ENCODE data around the gene TMEM52.
"Not testable (repeated sequence)": the region's sequence is repeated elsewhere in the genome, so short reads cannot be mapped to it uniquely, and the experiment has no call there.

The TMEM52 gene

GRCh38 chr1:1945782-1946393, 26.8 kb upstream of the TMEM52 start:
- no peak for DNase-seq (ENCODE audit: low read depth)

GRCh38 chr1:1943834-1944570, 24.9 kb upstream of the TMEM52 start:
- DNase-seq (ENCODE audit: low read depth), result peak; percentile 35

- DNase-seq (ENCODE audit: low read depth), result no peak
Measured at GRCh38 chr1:1942753-1943656, 23.9 kb upstream of the TMEM52 start.

GRCh38 chr1:1941868-1942752, 23.0 kb upstream of the TMEM52 start:
- no peak for DNase-seq (ENCODE audit: low read depth)

DNA sequence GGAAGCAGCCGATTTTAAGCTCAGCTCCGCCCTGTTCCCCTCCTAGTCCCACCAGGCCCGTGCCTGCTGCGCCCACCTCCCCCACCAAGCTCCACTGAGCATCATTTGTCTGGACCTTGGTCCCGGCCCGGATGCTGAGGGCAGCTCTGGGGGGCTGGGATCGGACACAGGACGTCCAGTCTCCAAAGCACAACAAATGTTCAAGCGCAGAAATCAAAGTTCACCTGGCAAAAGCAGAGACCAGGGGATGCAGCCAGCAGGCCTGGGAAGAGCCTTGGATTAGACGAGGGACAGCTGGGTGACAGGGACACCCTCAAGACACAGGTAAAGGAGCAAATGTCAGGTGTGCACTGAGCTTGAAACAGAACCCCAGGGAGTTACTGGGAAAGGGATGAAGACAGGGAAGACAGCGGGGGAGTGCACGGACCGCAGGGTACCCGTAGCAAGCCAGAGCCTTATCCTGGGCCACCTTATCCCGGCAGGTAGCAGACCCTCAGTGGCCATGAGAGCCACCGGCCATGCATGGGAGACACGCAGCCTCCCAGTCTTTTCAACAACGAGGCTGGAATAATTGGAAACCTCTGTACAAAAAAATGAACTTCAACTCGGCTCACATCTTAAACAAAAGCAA, 22.2 kb upstream of the TMEM52 start:
- no peak for DNase-seq (ENCODE audit: low read depth)

DNA sequence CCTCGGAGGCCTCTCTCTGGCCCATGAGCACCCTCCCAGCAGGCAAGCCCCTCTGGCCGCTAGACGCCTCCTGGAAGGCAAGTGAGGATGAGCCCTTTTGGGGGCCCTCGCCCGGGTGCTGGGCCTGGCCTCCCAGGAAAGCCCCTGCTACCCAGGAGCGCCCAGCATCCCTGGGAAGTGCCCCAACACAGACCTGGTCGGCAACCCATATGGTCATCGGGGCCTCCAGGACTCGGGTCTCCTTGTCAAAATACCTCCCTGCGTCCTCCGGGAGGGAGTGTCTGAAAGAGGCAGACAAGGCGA, 21.0 kb upstream of the TMEM52 start:
- DNase-seq (ENCODE audit: low read depth), result no peak

DNA sequence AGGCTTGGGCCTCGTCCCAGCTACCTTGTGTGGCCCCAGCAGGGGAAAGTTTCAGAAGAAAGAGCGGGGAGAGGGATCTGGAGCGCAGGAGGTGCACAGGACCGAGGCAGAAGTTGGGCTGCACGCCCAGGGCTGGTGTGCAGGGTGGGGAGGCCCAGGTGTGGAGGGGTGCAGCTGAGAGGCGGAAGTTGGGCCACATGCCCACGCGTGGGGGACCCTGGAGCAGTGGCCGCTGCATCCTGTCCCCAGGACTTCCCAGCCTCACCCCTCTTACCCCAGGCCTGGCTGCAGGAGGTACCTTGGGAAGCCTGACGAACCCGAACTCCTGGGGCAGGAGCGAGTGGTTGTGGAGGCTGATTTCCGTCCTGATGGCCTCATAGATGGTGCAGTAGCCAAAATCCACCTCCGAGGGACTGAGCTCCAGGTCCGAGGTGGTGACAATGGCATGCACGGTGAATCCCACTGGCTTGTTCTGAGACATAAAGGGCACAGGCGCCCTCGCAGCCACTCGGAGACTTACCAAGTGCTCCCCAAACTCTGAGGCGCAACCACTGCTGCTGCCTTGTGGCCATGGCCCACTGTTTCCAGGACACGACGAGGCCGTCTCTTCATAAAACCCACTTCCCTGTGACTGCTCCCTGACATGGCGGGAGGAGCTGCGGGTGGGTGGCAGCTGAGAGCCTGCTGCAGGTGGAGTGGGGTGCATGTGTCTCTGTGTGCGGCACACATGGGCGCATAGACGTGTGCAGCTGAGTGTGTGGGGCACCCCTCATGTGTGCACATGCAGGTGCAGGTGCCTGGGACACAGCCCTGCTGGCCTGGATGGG, 20.4 kb upstream of the TMEM52 start:
- DNase-seq (ENCODE audit: low read depth), result no peak

- no peak for DNase-seq (ENCODE audit: low read depth)
Measured at GRCh38 chr1:1938613-1939295, 19.7 kb upstream of the TMEM52 start.

DNA sequence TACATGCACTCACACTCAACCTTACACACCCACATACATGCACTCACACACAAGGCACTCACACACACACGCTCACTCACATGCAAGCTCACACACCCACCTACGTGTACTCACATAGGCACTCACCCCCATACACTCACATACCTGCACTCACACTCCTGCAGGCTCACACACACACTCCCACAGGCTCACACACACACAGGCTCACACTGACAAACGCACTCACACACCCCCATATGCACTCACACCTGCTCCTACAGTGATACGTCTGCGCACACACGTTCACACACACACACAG, 19.1 kb upstream of the TMEM52 start:
- no peak for DNase-seq (ENCODE audit: low read depth)

GRCh38 chr1:1937549-1938275, 18.6 kb upstream of the TMEM52 start:
- no peak for DNase-seq (ENCODE audit: low read depth)

DNA sequence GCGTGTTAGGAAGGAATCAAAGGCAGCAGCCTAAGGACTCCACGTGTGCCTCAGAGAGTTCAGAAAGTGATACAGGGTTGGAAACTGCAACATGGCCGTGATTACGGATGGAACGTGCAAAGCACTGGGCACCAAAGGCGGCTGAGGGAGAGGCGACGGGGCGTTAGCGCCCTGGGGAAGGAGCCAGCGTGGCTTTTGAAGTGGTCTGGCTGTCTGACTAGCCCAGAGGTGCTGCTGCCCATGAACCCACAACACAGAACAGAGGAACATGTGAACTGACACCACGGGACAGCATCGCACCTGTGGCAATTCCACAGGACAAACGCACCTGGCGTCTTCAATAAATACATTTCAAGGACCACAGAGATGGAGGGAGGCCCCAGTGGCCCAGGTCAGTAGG, 18.0 kb upstream of the TMEM52 start:
- DNase-seq (ENCODE audit: low read depth), result no peak

DNA sequence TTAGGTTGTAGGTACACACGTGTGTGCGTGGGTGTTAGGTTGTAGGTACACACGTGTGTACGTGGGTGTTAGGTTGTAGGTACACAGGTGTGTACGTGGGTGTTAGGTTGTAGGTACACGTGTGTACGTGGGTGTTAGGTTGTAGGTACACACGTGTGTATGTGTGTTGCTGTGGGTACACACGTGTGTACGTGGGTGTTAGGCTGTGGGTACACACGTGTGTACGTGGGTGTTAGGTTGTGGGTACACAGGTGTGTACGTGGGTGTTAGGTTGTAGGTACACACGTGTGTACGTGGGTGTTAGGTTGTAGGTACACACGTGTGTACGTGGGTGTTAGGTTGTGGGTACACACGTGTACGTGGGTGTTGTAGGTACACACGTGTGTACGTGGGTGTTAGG, 15.8 kb upstream of the TMEM52 start:
- DNase-seq (ENCODE audit: low read depth), result not testable (repeated sequence)

DNA sequence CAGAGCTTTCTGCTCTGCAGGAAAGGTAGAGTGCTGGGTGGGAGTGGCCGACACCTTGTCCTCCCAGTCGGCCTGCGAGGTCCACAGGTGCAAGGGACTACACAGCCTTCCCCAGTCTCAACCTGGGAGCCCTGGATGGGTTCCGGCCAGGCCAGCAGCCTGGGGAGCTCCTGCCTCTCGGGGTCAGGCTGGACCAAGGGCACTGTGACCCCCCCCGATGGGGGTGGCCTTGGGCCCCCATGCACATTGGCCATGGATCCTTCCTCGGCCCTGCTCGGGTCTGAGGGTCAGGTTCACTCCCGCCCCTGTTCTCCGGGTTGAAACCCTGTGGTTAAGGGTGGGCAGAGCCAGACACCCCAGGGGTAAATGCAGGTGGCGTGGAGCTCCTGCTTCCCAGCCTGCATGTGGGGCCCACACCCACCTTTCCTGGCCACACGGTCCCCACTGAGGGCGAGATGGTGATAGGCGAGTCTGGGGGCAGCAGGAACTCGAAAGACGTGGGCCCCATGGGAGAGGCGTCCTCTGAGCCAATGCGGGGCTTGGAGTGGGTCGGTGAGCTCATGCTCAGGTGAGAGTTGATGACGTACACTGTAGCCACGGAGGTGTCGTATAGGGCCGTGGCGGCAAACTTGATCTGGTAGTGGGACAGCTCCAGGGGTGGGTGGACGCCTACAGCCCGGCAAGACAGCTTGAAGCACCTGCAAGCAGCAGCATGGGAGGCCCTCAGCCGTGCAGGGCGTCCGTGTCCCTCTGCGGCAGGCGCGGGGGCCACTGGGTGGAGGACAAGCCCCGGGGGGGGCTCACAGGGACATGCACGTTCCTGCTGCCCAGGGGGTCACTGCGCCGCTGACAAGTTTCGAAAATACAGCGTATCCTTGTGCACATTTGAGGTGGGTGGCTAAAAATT, 10.8 kb upstream of the TMEM52 start:
- no peak for DNase-seq (ENCODE audit: low read depth)

- DNase-seq (ENCODE audit: low read depth), result no peak
Measured at GRCh38 chr1:1929102-1929638, 10.1 kb upstream of the TMEM52 start.

DNA sequence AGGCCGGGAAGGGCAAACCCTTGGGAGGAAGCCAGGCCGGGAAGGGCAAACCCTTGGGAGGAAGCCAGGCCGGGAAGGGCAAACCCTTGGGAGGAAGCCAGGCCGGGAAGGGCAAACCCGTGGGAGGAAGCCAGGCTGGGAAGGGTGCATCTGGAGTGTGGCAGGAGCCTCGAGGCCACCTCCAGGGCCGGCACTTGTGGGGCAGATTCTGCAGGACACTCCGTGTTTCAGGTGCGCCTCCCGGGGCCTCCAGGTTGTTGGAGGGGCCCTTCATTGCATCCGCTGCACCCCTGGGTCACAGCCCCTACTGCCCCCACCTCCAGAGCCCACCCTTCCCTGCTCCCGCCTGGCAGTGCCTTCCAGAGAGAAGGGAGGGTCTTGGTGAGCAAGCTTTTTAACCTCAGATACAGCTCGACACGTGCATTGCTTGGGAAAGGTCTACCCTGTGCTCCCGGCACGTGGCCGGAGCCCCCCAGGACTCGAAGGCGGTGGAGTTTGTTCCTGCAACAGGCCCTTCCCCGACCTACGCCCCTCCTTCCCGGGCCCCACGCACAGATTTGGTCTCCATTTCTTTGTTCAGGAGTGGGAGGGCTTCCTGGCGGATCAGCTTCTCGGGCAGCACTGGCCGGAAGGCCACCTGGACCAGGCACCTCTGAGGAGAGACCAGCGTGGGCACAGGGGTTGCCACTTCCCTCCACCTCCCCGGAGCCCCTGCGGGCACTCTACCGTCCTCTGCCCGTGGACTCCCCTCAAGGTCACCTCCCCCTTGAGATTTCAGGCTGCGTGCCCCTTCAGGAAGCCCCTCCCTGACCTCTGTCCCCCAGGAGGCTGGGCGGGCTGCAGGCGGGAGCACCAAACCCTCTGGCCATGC, 9.4 kb upstream of the TMEM52 start:
- DNase-seq (ENCODE audit: low read depth), result no peak

GRCh38 chr1:1927751-1928150, 8.7 kb upstream of the TMEM52 start:
- no peak for DNase-seq (ENCODE audit: low read depth)

Data from iris pigment epithelial cell (primary cell).